Endodermal cell (in vitro differentiated cells): Measurements from ENCODE around the gene CAMKMT. TPM values are rescaled to one million over a fixed set of nuclear protein-coding genes. Genes with fewer than 3 reads are reported as not detected.

ENCODE experiments used
- DNase-seq: peaks from one replicate; pipeline ENCODE4 v3.0.0-alpha.2; 2017
- H3K27ac ChIP-seq: 2 replicates; pipeline ENCODE4 v1.5.1; 2013; ENCODE audit warnings: mild to moderate bottlenecking, low read depth, low read length, moderate library complexity
- H3K27me3 ChIP-seq: 2 replicates; pipeline ENCODE4 v1.6.1; 2013; ENCODE audit warnings: mild to moderate bottlenecking, low read length, moderate library complexity; ENCODE audit not compliant: insufficient read depth, control insufficient read depth, poor library complexity, severe bottlenecking
- H3K36me3 ChIP-seq: 2 replicates; pipeline ENCODE4 v1.7.0; 2013; ENCODE audit warnings: mild to moderate bottlenecking, low read length, moderate library complexity; ENCODE audit not compliant: control insufficient read depth, insufficient read depth
- H3K4me1 ChIP-seq: one replicate; pipeline ENCODE4 v1.7.0; 2013; ENCODE audit warnings: low read length; ENCODE audit not compliant: control insufficient read depth, insufficient read depth
- H3K4me3 ChIP-seq: 2 replicates; pipeline ENCODE4 v1.5.1; 2013; ENCODE audit warnings: mild to moderate bottlenecking, low read length, moderate library complexity
- H3K9ac ChIP-seq: 2 replicates; pipeline ENCODE4 v1.6.1; 2013; ENCODE audit warnings: mild to moderate bottlenecking, low read length, moderate library complexity; ENCODE audit not compliant: poor library complexity, severe bottlenecking; ENCODE audit errors: extremely low read depth
- H3K9me3 ChIP-seq: 2 replicates; pipeline ENCODE4 v1.6.1; 2013; ENCODE audit warnings: mild to moderate bottlenecking, low read length, moderate library complexity; ENCODE audit not compliant: control insufficient read depth
- H3K27ac Mint-ChIP-seq: 2 replicates; pipeline ENCODE4 v1.8.0; 2020; ENCODE audit warnings: mixed read lengths
- H3K27me3 Mint-ChIP-seq: 2 replicates; pipeline ENCODE4 v1.8.0; 2021; ENCODE audit warnings: mild to moderate bottlenecking, mixed read lengths; ENCODE audit not compliant: insufficient read depth
- H3K36me3 Mint-ChIP-seq: 2 replicates; pipeline ENCODE4 v1.8.0; 2020; ENCODE audit warnings: low read depth, mixed read lengths
- H3K4me1 Mint-ChIP-seq: 2 replicates; pipeline ENCODE4 v1.8.0; 2020; ENCODE audit warnings: mixed read lengths
- H3K4me3 Mint-ChIP-seq: 2 replicates; pipeline ENCODE4 v1.8.0; 2020; ENCODE audit warnings: mild to moderate bottlenecking, moderate library complexity, mixed read lengths
- H3K9me3 Mint-ChIP-seq: 2 replicates; pipeline ENCODE4 v1.8.0; 2020; ENCODE audit warnings: mild to moderate bottlenecking, mixed read lengths
- WGBS, 2 experiments: methylation state at CpG; one replicate each; pipeline versions ENCODE4 v1.1.5 to v1.1.7; 2013; ENCODE audit warnings: missing lambda C conversion rate in 2 of 2, mixed read lengths in 1 of 2; ENCODE audit not compliant: insufficient coverage in 1 of 2, insufficient read length in 1 of 2; 5-methylcytosine and 5-hydroxymethylcytosine counted together
- total RNA-seq, 2 donors: library from RNA; stranded (reverse); fragmentation: NEBNext Ultra II Directional in 1 of 2; extraction: Animal tissue kit (Norgen Biotek cat#: 25700) in 1 of 2; gene quantifications; 2 replicates in 1 of 2; 3 replicates in 1 of 2; pipeline ENCODE4 v1.2.1, GENCODE V29; 2021
- TF ChIP-seq, protein P1 (sequence below): fragments of 200-600 bp; sonication (generic); conservative IDR thresholded peaks from 2 replicates; pipeline ENCODE4 v1.5.0; 2021; ENCODE audit warnings: antibody characterized with exemption, mild to moderate bottlenecking

The CAMKMT gene
- total RNA-seq, 2 donors from 2014 or later = 31.4 to 57.5 TPM

- Mint-ChIP-seq H3K4me1 (peaks cover 8% of the 10 kb centered on the region), H3K4me3 (no peak overlapping the region), H3K27me3 (no peaks in the 10 kb centered on the region), H3K36me3 (no peaks in the 10 kb centered on the region), H3K27ac (no peak overlapping the region), H3K9me3 (no peaks in the 10 kb centered on the region)
- peaks cover 3% of the 10 kb centered on the region for H3K4me1 ChIP-seq
- TF ChIP-seq, protein P1, sequence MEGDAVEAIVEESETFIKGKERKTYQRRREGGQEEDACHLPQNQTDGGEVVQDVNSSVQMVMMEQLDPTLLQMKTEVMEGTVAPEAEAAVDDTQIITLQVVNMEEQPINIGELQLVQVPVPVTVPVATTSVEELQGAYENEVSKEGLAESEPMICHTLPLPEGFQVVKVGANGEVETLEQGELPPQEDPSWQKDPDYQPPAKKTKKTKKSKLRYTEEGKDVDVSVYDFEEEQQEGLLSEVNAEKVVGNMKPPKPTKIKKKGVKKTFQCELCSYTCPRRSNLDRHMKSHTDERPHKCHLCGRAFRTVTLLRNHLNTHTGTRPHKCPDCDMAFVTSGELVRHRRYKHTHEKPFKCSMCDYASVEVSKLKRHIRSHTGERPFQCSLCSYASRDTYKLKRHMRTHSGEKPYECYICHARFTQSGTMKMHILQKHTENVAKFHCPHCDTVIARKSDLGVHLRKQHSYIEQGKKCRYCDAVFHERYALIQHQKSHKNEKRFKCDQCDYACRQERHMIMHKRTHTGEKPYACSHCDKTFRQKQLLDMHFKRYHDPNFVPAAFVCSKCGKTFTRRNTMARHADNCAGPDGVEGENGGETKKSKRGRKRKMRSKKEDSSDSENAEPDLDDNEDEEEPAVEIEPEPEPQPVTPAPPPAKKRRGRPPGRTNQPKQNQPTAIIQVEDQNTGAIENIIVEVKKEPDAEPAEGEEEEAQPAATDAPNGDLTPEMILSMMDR = no peak
- H3K4me3 ChIP-seq = no peak overlapping the region
- WGBS, 2 experiments = 94 to 95% methylated on average over 2 of the region's 2 CpGs
- no peak for DNase-seq
- no peaks in the 10 kb centered on the region for H3K36me3 ChIP-seq
- no peaks in the 10 kb centered on the region for H3K27me3 ChIP-seq
- no peak overlapping the region for H3K9ac ChIP-seq
- H3K9me3 ChIP-seq = no peaks in the 10 kb centered on the region
- no peak overlapping the region for H3K27ac ChIP-seq
Observed at GRCh38 chr2:44639399-44639798, 277.7 kb downstream of the CAMKMT start.

- H3K9me3 Mint-ChIP-seq = no peaks in the 10 kb centered on the region
- H3K4me1 Mint-ChIP-seq = peaks cover 10% of the 10 kb centered on the region
- no peak overlapping the region for H3K27ac Mint-ChIP-seq
- no peaks in the 10 kb centered on the region for H3K27me3 ChIP-seq
- H3K9ac ChIP-seq = no peak overlapping the region
- peaks cover 3% of the 10 kb centered on the region for H3K4me1 ChIP-seq
- no peak overlapping the region for H3K27ac ChIP-seq
- TF ChIP-seq, protein P1 = no peak
- DNase-seq = no peak
- H3K4me3 ChIP-seq = no peak overlapping the region
- H3K27me3 Mint-ChIP-seq = no peaks in the 10 kb centered on the region
- no peaks in the 10 kb centered on the region for H3K9me3 ChIP-seq
- H3K4me3 Mint-ChIP-seq = no peak overlapping the region
- H3K36me3 Mint-ChIP-seq = no peaks in the 10 kb centered on the region
- H3K36me3 ChIP-seq = no peaks in the 10 kb centered on the region
- WGBS, 2 experiments = 91% methylated on average over 3 of the region's 3 CpGs; no CpG with 5 or more reads in 1 of the 2 experiments
Observed at GRCh38 chr2:44642123-44642857, 280.5 kb downstream of the CAMKMT start.

DNA sequence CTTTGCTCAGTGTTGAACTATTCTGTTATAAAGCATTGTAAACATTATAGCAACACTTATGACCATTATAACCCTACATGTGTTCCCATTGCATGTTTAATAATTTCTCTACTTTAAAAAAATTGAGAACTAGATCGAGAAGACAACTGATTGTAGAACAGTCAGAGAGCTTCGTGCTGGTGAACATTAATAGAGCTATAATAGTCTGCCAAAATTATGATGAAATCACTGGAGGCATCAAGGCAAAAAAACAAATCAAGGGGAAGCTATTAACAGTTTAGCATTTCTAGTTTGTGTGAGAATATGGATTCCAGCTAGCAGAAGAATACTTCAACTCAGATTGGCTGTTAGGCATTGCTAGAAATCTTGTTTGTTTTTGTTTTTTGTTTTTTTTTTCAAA is 284.2 kb downstream of the CAMKMT start:
- 93 to 96% methylated on average over 2 of the region's 2 CpGs for WGBS, 2 experiments
- H3K4me1 ChIP-seq = peaks cover 3% of the 10 kb centered on the region

More for the DNA sequence above, 284.2 kb downstream of the CAMKMT start:
- Histone ChIP-seq H3K9me3 (no peaks in the 10 kb centered on the region), H3K27me3 (no peaks in the 10 kb centered on the region), H3K36me3 (no peaks in the 10 kb centered on the region), H3K4me3 (no peak overlapping the region), H3K9ac (no peak overlapping the region), H3K27ac (no peak overlapping the region)
- H3K4me3 Mint-ChIP-seq = no peak overlapping the region
- no peaks in the 10 kb centered on the region for H3K27me3 Mint-ChIP-seq
- H3K27ac Mint-ChIP-seq = no peak overlapping the region
- DNase-seq = no peak
- H3K9me3 Mint-ChIP-seq = no peaks in the 10 kb centered on the region
- TF ChIP-seq, protein P1 = no peak
- peaks cover 2% of the 10 kb centered on the region for H3K4me1 Mint-ChIP-seq
- H3K36me3 Mint-ChIP-seq = no peaks in the 10 kb centered on the region
